T-helper 2 cell (primary cell): Measurements from ENCODE around the gene CTNNA1.
"Not testable (repeated sequence)": the region's sequence is repeated elsewhere in the genome, so short reads cannot be mapped to it uniquely, and the experiment has no call there.

Experiments used
- DNase-seq, 5 experiments: peaks; one replicate each; pipeline versions ENCODE4 v3.0.0 to v3.0.0-alpha.2; 2012 to 2022

The CTNNA1 gene

DNA sequence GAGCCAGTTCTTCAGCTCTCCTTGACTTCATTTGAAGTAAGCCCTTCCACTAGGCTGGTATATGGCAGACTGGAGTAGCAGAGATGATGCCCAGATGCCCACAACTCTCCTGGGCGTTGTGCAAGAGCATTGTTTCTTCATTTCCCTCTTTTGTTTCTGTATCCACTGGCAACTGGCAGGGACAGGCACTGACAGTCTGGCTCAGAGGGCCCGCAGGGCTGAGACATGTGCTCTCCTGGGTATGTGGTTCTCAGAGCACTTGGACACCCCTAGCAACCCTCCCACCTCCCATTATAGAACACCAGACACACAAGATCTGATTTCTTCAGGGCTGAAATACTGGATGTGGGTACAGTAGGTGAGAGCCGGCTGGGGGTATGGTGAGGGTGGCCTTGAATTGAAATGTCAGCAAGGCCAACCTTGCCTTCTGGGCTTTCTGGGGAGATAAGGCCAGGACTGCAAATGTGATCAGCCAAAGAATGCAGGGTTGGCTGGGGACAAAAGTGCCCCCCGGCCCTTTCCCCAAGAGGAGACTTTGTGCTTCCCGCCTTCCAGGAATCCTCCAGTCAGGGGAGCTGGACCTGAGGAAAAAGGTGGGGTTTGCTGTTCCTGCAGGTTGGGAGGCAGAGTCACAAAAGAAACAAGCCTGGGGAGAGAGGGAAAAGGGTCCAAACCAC, 28.6 kb upstream of the CTNNA1 start:
- DNase-seq: no peak

DNA sequence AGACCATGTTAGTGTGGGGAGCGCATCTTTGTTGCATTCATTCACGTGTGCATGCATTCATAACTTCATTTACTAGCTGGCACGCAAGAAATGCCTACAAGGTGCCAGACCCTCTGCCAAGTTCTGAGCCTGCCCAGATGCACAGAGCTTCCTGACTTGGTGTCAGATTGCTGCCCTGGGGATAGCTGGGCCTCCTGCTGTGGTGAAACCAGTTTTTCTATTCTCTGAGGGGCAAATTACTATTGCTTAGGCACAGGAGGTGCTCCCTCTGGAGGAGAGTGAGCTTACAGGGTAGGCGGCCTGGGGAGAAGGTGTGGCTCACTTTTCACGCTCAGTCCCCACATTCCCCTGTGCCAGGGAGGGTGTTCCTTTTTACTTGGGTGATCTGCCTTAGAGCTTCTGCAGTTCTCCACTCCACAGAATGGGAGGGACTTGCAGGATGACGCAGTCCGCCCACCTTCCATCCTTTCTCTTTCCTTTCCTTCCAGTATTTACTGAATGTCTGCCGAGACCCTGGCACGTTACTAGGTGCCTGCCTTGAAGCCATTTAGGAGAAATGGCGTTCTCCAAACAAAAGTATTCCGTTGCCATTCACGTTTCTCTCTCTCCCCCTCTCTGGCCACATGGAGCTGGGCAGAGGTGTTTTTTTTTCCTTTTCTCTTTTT, 27.9 kb upstream of the CTNNA1 start:
- no peak for DNase-seq

DNA sequence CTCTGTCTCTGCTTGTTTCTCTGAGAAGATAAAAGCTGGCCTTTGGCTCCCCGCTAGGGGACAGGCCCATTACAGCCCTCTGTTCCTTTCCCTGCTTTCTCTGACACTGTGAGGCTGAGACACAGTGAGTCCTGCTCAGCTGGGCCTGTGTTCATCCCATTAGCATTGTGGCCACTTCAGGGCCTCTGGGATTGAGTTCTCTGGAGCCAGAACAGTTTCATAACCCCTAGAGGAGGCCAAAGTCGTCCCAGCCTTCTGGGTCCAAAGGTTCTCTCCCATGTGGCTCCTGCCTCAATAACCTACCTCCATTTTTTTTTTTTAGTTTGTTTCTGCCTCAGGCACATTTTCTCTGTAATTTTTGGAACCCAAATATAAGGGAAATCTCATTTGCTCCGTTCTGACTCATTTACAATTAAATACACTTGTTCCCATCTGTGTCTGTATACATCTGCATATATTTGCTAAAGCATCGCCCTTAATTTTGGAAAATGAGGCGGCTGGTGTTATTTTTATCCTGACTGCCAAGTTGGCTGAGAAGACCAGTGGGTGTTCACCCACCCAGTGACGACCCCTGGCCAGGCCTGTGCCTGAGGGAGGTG, 27.3 kb upstream of the CTNNA1 start:
- no peak for DNase-seq

DNA sequence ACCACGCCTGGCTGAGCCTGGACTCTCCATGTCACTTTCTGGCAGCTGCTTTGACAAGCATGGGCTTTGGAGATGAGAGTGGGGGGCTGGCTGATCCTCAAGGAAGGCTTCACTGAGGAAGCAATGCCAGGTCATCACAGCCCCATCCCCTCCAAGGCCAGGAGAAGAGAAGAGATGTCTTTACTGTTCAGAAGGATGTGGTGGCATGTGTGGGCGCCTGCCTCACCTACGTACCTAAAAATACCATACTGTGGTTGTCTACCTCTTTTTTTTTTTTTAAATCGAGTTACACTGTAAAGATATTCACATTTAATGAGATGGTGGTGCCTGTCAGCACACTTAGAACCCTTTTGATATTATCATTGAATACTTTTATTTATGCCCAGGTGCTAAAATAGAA, 26.4 kb upstream of the CTNNA1 start:
- DNase-seq: peak in 1 of 5 experiments; percentile 54

DNA sequence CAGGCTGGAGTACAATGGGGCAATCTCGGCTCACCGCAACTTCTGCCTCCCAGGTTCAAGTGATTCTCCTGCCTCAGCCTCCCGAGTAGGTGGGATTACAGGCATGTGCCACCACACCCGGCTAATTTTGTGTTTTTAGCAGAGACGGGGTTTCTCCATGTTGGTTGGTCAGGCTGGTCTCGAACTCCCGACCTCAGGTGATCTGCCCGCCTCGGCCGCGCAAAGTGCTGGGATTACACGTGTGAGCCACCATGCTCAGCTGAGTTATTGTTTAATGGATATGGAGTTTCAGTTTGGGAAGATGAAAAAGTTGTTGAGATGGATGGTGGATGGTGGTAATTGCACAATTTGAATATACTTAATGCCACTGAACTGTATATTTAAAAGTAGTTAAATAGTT, 22.7 kb upstream of the CTNNA1 start:
- not testable (repeated sequence) for DNase-seq

DNA sequence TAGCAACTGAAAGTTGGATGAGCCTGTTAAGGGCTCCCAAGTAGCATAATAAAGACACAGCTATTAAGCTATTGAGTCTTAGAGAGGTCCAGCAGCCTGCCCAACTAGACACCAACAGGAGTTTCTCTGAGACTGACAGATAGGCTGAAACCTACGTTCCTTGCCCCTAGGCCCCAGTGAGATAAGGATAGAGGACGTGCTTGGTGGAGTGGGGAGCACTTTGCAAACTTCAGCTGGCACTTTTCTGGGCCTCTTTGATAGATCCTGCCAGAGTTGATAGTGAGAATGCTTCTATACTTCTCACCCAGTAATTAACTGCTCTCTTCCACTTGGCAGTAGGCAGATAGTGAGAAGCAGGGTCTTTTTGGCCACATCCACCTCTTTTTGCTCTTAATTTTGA, 20.8 kb upstream of the CTNNA1 start:
- no peak for DNase-seq

DNA sequence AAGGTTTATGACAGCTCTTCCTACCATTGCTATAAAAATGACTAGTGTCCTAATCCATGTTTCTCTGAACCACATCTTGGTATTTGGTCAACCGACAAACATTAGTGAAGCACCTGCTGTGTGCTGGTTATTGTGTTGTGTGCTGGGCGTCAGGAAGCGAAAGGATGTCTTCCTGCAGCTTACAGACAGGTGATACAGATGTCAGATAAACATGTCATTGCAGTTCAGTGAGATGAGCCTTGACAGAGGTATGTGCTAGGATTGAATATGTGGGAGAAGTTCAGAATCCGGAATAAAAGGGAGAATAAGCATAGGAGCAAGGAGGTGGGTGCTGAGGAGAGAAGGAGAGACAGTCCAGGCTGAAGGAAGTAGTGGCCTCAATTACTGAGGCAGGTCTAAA, 20.3 kb upstream of the CTNNA1 start:
- DNase-seq: no peak

DNA sequence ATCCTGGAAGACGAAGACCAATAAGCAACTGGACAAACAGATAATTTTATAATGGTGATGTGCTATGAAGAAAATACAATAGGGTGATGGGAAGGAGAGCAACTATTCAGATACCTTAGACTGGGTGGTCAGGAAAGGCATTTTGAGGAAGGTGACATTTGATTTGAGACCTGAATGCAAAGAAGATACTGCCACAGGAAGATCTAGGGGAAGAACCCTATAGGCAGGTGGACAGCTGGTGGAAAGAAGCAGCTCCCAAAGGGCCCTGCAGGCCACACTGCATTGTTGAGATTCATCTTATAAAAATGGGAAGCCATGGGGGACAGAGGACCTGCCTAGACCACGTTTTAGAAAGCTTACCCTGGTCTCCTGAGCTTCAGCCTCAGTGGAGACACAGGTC, 19.7 kb upstream of the CTNNA1 start:
- DNase-seq: no peak

DNA sequence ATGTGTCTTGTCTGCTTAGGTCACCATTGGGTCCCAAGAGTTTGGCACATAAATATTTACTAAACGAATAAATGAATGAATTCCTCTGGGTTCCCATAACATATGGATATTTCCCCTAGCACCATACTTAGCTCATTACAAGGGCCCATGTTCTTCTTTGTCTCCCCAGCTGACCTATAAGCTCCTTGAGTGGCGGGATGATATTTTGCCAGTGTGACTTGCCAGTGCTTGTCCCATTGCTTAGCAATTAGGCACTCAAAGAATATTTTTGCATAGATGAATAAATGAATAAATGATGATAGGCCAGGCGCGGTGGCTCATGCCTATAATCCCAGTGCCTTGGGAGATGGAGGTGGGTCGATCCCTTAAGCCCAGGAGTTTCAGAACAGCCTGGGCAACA, 16.9 kb upstream of the CTNNA1 start:
- no peak for DNase-seq

DNA sequence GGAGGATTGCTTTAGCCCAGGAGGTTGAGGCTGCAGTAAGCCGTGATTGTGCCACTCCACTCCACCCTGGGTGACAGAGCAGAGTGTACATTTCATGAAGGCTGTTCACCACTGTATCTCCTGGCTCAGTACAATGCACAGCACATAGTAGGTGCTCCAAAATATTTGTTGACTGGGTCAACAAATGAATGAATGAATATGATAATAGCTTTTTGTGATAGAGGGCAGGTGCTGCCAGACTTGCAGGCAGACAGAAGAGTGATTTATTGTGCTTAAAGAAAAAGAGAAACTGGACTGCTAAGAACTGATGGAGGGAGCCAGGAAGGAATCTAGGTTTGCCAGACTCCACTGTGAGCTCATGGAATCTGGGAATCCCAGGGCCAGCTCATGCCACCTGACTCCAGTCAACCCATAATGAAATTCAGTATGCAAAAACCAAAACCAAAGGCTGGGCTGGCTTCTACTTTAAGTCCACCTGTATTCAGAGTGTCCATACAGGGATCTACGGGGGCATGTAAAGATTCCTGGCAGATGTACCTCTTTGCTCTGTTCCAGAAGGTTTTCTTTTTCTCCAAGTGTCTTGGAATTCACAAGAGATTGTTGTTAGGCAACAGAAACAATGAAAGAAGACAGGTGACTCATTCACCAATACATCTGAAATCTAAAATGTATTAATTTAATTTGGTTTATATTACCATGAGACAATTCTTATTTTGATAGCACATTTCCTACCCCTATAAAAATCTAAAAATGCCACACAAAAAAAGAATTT, 15.5 kb upstream of the CTNNA1 start:
- DNase-seq: no peak

DNA sequence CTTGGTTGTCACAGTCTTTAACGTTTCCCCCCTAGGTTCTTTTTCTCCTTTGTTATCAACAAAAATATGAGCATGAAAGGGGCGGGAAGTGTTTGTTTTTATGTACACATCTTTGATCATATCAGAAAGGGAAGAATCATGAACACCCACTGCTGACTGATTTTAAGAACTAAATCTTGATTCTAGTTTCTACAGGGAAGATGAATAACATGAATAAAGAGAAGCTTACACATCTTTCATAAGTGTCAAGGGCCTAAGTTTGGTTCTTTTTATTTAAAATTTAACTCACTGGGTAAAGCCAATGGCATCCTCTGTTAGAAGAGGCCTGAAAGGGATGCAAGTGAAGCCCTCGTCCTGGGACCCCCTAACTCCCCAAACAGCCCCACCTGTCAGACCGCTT, 14.8 kb upstream of the CTNNA1 start:
- peak in 1 of 5 experiments; percentile 56 for DNase-seq

DNA sequence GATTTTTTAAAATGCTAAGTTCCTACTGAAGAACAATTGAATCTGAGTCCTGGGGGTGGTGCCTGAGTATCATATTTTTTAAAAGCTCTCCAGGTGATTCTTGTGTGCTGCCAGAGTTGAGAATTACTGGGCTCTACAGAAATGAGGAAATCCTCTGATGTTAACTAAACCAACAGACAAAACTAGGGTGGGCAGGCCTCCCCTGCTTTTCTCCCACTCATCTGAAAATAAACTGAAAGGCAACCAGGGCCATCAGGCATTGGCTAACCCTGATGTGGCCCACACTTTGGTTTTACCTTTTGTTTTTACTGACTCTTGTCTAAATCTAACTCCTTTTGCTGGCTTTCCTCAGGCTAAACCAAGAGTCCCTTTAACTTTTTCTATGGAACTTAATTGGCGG, 13.3 kb upstream of the CTNNA1 start:
- DNase-seq: no peak

DNA sequence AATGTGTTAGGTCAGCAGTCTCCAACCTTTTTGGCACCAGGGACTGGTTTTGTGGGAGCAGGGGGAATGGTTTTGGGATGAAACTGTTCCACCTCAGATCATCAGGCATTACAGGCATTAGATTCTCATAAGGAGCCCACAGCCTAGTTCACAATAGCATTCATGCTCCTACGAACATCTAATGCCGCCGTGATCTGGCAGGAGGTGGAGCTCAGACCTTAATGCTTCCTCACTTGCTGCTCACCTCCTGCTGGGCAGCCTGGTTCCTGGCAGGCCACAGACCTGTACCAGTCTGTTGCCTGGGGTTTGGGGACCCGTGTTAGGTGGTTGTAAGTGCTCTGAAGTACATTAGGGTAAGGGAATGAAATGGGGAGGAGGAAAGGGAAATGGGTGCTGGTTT, 9.7 kb upstream of the CTNNA1 start:
- no peak for DNase-seq

DNA sequence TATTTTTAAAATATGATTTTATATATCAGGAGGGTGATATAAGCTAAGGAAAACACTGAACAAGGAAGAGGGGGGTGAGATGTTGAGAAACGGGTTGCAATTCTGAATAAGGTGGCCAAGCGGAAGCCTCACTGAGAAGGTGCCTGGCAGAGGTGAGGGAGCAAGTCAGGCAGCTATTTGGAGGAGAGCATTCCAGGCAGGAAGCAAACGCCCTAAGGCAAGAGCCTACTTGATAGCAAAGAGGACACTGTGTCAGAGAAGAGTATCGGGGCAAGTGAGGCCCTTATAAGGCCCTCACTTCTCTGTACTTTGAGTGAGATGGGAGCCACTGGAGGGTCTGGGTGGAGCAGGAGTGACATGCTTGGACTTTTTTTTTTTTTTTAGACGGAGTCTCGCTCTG, 8.0 kb upstream of the CTNNA1 start:
- no peak for DNase-seq

DNA sequence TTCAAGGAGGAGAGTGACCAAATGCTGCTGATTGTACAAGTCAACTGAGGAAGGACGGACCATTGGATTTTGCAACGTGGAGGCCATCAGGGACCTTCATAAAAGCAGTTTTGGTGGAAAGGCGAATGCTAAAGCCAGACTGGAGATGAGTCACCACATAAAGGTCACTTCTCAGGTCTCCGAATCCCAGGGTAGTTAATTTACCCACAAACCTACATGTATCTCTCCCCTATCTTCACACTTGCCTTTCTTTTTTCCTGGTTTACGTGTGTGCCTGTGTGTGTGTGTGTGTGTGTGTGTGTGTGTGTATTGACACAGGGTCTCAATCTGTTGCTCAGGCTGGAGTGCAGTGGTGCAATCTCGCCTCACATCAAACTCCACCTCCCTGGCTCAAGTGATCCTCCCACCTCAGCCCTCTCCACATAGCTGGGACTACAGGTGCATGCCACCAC, 4.6 kb upstream of the CTNNA1 start:
- DNase-seq: no peak

DNA sequence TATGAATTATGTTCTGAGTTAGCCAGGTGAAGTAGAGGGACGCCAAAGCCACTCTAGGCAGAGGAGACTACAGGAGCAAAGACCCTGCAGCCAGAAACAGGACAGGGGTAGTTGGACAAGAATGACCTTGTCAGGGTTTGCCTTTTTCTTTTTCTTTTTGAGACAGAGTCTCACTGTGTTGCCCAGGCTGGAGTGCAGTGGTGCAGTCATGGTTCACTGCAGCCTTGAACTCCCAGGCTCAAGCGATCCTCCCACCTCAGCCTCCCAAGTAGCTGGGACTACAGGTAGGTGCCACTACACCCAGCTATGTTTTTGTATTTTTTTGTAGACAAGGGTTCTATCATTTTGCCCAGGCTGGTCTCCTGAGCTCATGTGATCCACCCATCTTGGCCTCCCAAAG, 1.9 kb upstream of the CTNNA1 start:
- DNase-seq: not testable (repeated sequence)

DNA sequence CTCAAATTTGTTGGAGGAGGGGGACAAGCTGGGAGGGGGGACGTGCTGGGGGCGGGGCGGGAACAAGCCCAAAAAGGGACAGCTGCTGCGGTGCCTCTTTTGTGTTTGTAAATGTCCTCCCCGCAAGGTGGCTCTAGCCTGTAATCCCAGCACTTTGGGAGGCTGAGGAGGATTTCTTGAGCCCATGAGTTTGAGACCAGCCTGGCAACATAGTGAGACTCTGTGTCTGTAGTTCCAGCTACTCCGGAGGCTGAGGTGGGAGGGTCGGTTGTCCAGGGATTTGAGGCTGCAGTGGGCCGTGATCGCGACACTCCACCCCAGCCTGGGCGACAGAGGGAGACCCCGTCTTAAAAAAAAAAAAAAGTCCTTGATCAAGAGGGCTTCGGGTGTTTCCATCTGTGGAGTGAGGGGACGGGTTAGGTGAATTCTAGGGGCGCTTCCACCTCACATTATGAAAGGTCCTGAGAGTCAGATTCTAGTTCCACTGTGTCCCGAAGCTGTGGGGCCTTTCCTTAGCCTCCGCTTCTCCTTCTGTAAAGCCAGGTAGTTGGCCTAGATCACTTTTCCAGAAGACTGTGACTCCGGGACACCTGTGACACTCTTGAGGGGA, 779 bp upstream of the CTNNA1 start:
- DNase-seq: no peak

DNA sequence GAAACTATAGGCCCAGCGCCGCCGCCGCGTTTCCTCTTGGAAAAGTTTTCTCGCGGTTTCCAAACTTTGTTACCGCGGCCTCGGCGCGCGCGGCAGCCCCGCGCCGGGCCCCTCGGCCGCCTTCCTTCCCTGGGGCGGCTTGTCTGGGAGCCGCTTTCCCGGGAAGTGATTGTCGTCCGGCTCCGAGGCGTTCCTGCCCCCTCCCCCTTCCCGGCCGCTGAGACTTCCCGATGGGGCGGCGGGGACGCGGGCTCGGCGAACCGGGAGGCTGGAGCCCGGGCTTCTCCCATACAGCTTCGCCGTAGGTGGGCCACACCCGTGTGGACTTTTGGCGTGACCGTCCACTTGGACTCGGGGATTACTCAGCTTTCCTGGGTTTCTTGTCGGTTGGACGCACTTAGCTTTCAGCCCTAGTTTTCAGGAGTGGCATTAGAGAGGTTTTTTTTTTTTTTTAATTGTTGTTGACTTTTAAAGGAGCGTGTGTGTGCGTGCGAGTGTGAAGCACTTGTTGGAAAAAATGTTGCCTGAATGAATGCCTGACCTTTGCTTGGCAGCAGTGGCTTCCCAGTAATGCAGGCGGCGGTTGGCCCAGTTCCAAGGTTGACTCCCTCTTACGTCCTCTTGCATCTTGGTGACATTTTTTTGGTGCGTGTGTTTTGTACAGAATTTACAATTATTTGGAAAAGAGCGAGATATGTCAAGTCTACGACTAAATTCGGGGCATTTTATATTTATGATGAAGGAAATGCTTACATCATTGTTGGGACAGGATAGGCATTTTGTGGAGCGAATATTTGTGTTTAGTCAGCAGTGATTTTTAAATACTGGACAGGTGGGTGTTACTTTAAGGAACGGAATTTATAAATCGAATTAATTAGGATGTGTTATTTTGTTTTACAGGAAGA, 821 bp downstream of the CTNNA1 start:
- peak in 2 of 5 experiments; percentile 42 to 57 for DNase-seq

DNA sequence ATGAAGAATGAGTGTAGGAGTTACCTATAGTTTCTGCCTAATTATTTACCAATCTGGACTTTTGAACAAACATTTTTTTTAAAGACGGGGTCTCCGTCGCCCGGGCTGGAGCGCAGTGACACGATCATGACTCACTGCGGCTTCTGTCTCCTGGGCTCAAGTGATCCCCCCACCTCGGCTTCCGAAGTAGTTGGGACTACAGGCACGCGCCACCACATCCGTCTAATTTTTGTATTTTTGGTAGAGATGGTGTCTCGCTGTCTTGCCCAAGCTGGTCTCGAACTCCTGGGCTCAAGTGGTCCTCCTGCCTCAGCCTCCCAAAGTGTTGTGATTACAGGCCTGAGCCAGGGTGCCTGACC, 1.5 kb downstream of the CTNNA1 start:
- no peak for DNase-seq

DNA sequence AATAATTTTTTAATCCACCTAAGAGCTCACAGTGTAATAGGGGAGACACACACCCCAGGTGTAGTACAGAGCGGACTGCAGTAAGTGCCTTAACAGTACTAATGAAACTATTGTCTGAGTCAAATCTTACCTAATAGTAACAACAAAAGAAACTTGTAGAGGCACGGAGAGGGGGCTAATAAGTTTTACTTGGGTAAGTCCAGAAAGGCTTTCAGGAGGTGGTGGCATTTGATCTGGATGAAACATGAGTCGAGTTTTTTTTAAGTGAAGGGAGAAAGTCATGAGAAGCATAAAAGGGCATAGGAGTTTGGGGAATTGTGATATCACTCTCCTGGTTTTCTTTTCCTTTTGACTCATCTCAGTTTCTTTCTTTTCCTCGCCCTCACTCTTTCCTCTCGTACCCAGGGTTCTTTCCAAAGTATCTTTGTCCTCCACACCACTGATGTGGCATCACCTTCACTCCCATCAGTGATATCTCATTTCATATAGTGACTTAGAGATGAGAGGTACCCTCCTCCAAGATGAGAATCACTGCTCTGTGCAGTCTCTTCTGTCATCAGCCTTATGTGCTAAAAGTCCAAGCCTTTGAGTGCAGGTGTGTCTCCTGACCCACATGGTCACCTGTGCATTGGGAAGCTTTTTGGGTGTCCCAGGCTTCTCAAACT, 2.0 kb downstream of the CTNNA1 start:
- DNase-seq: no peak

DNA sequence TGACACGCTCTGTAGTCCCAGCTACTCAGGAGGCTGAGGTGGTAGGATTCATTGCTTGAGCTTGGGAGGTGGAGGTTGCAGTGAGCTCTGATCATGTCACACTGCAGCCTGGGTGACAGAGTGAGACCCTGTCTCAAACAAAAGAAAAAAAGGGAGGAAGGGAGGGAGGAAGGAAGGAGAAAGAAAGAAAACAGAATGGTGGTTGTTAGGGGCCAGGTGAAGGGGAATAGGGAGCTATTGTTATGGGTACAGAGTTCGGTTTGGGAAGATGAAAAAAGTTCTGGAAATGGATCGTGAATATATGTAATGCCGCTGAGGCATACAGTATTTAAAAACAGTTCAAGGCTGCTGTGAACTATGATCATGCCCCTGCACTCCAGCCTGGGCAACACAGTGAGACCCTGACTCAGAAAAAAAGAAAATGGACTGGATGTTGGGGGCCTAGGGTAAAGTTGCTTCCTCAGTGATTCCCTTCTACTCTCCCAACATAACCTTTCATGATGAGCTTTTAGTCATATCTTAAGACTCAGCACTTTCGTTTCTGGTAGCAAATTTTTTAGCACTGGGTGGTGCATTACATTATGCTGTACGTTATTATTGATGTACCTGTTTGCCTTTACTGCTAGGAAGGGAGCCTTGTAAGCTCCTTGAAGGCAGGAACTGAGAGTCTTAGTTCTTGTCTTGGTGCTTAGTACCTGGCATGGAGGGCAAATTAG, 4.0 kb downstream of the CTNNA1 start:
- DNase-seq: no peak
